ENCODE measurements around the gene CCL19. TPM values are rescaled to one million over a fixed set of nuclear protein-coding genes. Genes with fewer than 3 reads are reported as not detected.

CCL19 gene
- total and polyA plus RNA-seq, 3 experiments from 2014 or later: not detected

DNA sequence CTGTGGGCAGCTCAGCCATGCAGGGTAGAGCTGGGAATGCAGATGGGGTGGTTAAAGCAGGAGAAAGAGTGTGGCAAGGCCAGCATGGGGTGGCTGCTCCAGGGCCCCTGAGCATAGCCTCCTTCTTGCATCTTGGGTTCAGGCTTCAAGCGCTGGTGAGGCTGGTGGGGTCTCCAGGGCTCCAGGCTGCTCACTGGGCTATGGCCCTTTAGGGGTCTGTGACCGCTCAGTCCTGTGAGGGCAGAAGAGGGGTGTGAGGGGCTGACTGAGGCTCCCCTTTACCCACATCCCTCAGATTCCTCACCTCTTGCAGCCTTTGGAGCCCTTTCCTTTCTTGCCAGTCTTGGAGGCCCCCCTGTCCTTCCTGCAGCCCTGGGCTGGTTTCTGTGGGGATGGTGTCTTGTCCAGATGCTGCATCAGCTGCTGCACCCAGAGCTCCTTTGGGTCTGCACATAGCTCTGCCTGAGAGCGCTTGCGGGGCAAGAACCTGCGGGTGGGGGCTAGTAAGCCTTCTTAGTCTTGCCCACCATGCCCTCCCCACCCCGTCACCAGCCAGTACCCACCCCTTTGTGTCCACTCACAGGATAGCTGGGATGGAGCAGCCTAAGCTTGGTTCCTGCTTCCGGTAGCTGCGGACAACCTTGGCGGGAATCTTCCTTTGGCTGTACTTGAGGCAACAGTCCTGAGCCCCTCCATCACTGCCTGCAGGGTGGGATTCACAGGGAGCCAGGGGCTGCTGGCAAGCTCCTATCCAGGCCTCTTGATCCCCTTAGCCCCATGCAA is 18.3 kb upstream of the CCL19 start:
- no peak overlapping the region for H3K27ac ChIP-seq (ENCODE audit: low read depth, low read length)
- no peaks in the 10 kb centered on the region for H3K27me3 ChIP-seq (ENCODE audit: insufficient read depth, low read length, poor library complexity, severe bottlenecking)
- H3K9me3 ChIP-seq (ENCODE audit: low read length): no peaks in the 10 kb centered on the region
- no peaks in the 10 kb centered on the region for H3K4me1 ChIP-seq (ENCODE audit: insufficient read depth, low read length)
- ChIA-PET CTCF (interaction anchor here (1.1 to 5.7 kb wide), 2 partner anchors 7 to 105 kb away, joined by 4 to 30 read pairs; no protein-coding TSS in a partner anchor), POLR2A (no interaction called here)
- Mint-ChIP-seq H3K4me1 (no peaks in the 10 kb centered on the region), H3K4me3 (no peak overlapping the region), H3K36me3 (no peaks in the 10 kb centered on the region), H3K27ac (no peak overlapping the region), H3K27me3 (peaks cover 10 to 17% of the 10 kb centered on the region in 2 donors), H3K9me3 (no peaks in the 10 kb centered on the region)
- H3K4me3 ChIP-seq (ENCODE audit: low read length): no peak overlapping the region
- DNase-seq: no peak
- no peaks in the 10 kb centered on the region for H3K36me3 ChIP-seq (ENCODE audit: insufficient read depth, low read length)

DNA sequence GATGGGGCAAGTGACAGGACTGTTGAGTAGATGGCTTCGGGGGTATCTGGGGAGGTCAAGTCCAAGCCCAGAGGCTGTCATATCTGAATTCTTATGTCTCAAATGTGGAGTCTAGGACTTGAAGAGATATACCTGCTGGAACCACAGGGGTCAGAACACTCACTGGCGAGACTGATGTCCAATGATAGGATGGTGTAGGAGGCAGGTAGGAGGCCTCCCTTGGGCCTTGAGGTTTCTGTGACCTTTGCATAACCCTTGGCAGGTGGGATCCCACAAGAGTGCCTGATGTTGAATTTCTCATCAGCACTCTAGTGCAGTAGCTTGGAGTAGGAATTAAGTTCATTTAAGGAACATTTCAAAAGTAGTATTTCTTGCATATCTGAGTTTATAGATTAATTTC is 16.1 kb upstream of the CCL19 start:
- H3K9me3 ChIP-seq (ENCODE audit: low read length): no peaks in the 10 kb centered on the region
- no peak overlapping the region for H3K4me3 Mint-ChIP-seq
- H3K4me3 ChIP-seq (ENCODE audit: low read length): no peak overlapping the region
- ChIA-PET CTCF (no interaction called here), POLR2A (no interaction called here)
- H3K27ac Mint-ChIP-seq: no peak overlapping the region
- H3K36me3 Mint-ChIP-seq: no peaks in the 10 kb centered on the region
- H3K27me3 Mint-ChIP-seq: peaks cover 3 to 4% of the 10 kb centered on the region in 2 donors
- DNase-seq: no peak
- no peak overlapping the region for H3K27ac ChIP-seq (ENCODE audit: low read depth, low read length)
- no peaks in the 10 kb centered on the region for H3K36me3 ChIP-seq (ENCODE audit: insufficient read depth, low read length)
- H3K4me1 ChIP-seq (ENCODE audit: insufficient read depth, low read length): no peaks in the 10 kb centered on the region
- H3K27me3 ChIP-seq (ENCODE audit: insufficient read depth, low read length, poor library complexity, severe bottlenecking): no peaks in the 10 kb centered on the region
- peaks cover under 1 to 2% (median 1%) of the 10 kb centered on the region in 3 donors for H3K4me1 Mint-ChIP-seq
- H3K9me3 Mint-ChIP-seq: no peaks in the 10 kb centered on the region

DNA sequence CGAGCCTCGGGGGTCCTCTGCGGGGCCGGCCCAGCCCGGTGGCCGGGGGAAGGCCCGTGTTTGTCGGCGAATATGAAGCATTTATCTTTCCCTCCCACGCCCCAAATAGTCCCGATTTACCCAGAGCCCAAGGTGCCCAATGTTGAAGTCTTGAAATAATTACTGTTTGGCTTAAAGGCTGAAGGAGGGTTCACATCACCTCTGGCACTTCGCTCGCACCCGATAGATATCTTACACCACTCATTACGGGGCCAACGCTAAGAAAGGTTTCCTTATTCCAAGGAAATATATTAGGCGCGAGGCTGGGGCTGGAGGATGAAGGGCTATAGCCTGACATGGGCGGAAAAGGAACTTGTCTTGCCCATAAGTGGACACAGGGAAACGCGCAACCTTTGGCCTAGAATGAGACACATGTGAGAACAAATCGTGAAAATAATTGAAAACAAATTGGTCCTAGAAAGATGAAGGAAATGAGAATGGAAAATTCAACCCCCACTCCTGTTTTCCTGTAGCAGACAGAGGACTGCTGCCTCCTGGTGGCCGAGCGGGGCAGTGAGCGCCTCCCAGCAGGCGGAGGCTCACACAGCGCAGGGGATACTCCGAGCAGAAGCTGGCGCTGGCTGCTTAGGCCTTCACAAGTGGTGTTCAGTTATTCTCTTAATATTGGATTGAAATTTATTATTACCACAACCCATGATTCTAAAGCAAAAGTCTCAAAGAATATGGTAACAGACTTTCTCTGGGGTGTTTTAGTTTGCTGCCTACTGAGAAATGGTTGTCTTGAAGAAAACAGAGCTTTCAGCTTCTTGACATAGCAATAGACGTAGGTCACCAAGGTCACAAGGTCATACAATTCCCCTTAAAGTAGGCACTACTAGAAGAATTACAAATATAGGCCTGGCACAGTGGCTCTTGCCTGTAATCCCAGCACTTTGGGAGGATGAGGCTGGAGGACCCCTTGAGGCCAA is 11.0 kb upstream of the CCL19 start:
- H3K27me3 Mint-ChIP-seq: peaks cover 8 to 9% of the 10 kb centered on the region in 2 donors
- POLR2A ChIA-PET: no interaction called here
- peak overlapping the region; percentile 62 for H3K4me3 ChIP-seq (ENCODE audit: low read length)
- H3K9me3 ChIP-seq (ENCODE audit: low read length): no peaks in the 10 kb centered on the region
- CTCF ChIA-PET: interaction anchor here (0.6 to 4.6 kb wide), 24 partner anchors 9 to 1067 kb away, joined by 3 to 32 read pairs (median 5); partner anchors contain the start of genes CCL19, CCL21, CCL27 and DCTN3
- H3K27me3 ChIP-seq (ENCODE audit: insufficient read depth, low read length, poor library complexity, severe bottlenecking): no peaks in the 10 kb centered on the region
- H3K36me3 ChIP-seq (ENCODE audit: insufficient read depth, low read length): no peaks in the 10 kb centered on the region
- peak overlapping the region; percentile 72 to 89 (median 83) for H3K4me3 Mint-ChIP-seq
- peaks cover 9% of the 10 kb centered on the region for H3K4me1 ChIP-seq (ENCODE audit: insufficient read depth, low read length)
- peak overlapping the region in 6 of 8 donors; percentile 10 to 70 (median 51) for H3K27ac Mint-ChIP-seq
- no peaks in the 10 kb centered on the region for H3K36me3 Mint-ChIP-seq
- H3K27ac ChIP-seq (ENCODE audit: low read depth, low read length): no peak overlapping the region
- peaks cover 6 to 16% (median 13%) of the 10 kb centered on the region in 3 donors for H3K4me1 Mint-ChIP-seq
- H3K9me3 Mint-ChIP-seq: no peaks in the 10 kb centered on the region
- DNase-seq: peak; percentile 59 to 84 (median 70)

- H3K27ac ChIP-seq (ENCODE audit: low read depth, low read length): no peak overlapping the region
- H3K4me3 Mint-ChIP-seq: peak overlapping the region in 6 of 7 donors; percentile 33 to 84 (median 72)
- no peaks in the 10 kb centered on the region for H3K36me3 Mint-ChIP-seq
- DNase-seq: peak; percentile 63 to 78 (median 70)
- ChIA-PET CTCF (interaction anchor here (0.8 to 4.6 kb wide), 12 partner anchors 9 to 81 kb away, joined by 3 to 32 read pairs (median 6); partner anchors contain the start of genes CCL21, DCTN3, GALT and SIGMAR1), POLR2A (interaction anchor here (0.7 kb wide), 1 partner anchor 43 kb away, joined by 4 read pairs; no protein-coding TSS in a partner anchor)
- peaks cover 9% of the 10 kb centered on the region for H3K4me1 ChIP-seq (ENCODE audit: insufficient read depth, low read length)
- H3K9me3 Mint-ChIP-seq: no peaks in the 10 kb centered on the region
- peak overlapping the region; percentile 62 for H3K4me3 ChIP-seq (ENCODE audit: low read length)
- H3K9me3 ChIP-seq (ENCODE audit: low read length): no peaks in the 10 kb centered on the region
- peaks cover 8 to 9% of the 10 kb centered on the region in 2 donors for H3K27me3 Mint-ChIP-seq
- no peaks in the 10 kb centered on the region for H3K36me3 ChIP-seq (ENCODE audit: insufficient read depth, low read length)
- no peaks in the 10 kb centered on the region for H3K27me3 ChIP-seq (ENCODE audit: insufficient read depth, low read length, poor library complexity, severe bottlenecking)
- H3K4me1 Mint-ChIP-seq: peaks cover 6 to 16% (median 13%) of the 10 kb centered on the region in 3 donors
- peak overlapping the region in 2 of 8 donors; percentile 5 to 40 for H3K27ac Mint-ChIP-seq
Observed at GRCh38 chr9:34701023-34701768, 10.1 kb upstream of the CCL19 start.

GRCh38 chr9:34694811-34695210 is 3.7 kb upstream of the CCL19 start:
- H3K9me3 ChIP-seq (ENCODE audit: low read length): no peaks in the 10 kb centered on the region
- ChIA-PET CTCF (interaction anchor here (5.0 kb wide), 1 partner anchor 8 kb away, joined by 14 read pairs; no protein-coding TSS in a partner anchor), POLR2A (no interaction called here)
- Mint-ChIP-seq H3K27ac (peak overlapping the region in 1 of 8 donors; percentile 37), H3K4me1 (no peaks in the 10 kb centered on the region), H3K9me3 (no peaks in the 10 kb centered on the region), H3K36me3 (no peaks in the 10 kb centered on the region), H3K27me3 (peaks cover 5 to 10% of the 10 kb centered on the region in 2 donors), H3K4me3 (no peak overlapping the region)
- H3K27me3 ChIP-seq (ENCODE audit: insufficient read depth, low read length, poor library complexity, severe bottlenecking): no peaks in the 10 kb centered on the region
- no peak overlapping the region for H3K27ac ChIP-seq (ENCODE audit: low read depth, low read length)
- H3K4me1 ChIP-seq (ENCODE audit: insufficient read depth, low read length): no peaks in the 10 kb centered on the region
- no peaks in the 10 kb centered on the region for H3K36me3 ChIP-seq (ENCODE audit: insufficient read depth, low read length)
- H3K4me3 ChIP-seq (ENCODE audit: low read length): no peak overlapping the region
- DNase-seq: no peak

DNA sequence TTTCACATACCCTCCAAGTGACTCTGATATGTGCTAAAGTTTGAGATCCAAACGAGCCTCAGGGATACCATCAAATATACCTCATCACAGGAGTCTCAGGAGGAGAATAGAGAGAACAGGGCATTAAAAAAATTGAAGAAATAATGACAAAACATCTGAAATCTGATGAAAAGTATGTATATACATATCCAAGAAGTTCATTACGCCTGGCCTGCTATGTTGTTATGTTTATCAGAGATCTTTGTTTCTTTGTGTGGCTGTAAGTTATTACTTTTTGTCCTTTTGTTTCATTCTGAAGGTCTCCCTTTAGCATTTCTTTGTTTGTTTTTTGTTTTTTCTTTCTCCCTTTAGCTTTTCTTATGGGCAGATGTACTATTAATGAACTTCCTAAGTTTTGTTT is 2.5 kb upstream of the CCL19 start:
- Mint-ChIP-seq H3K9me3 (no peaks in the 10 kb centered on the region), H3K27me3 (peaks cover 3 to 11% of the 10 kb centered on the region in 2 donors), H3K36me3 (no peaks in the 10 kb centered on the region), H3K27ac (no peak overlapping the region), H3K4me3 (no peak overlapping the region), H3K4me1 (no peaks in the 10 kb centered on the region)
- CTCF ChIA-PET: interaction anchor here (5.0 kb wide), 1 partner anchor 9 kb away, joined by 14 read pairs; no protein-coding TSS in a partner anchor
- Histone ChIP-seq H3K9me3 (ENCODE audit: low read length) (no peaks in the 10 kb centered on the region), H3K27me3 (ENCODE audit: insufficient read depth, low read length, poor library complexity, severe bottlenecking) (no peaks in the 10 kb centered on the region), H3K4me1 (ENCODE audit: insufficient read depth, low read length) (no peaks in the 10 kb centered on the region), H3K4me3 (ENCODE audit: low read length) (no peak overlapping the region), H3K36me3 (ENCODE audit: insufficient read depth, low read length) (no peaks in the 10 kb centered on the region), H3K27ac (ENCODE audit: low read depth, low read length) (no peak overlapping the region)
- POLR2A ChIA-PET: no interaction called here
- DNase-seq: no peak

GRCh38 chr9:34691936-34692315 is 850 bp upstream of the CCL19 start:
- H3K27ac Mint-ChIP-seq: no peak overlapping the region
- no peaks in the 10 kb centered on the region for H3K9me3 ChIP-seq (ENCODE audit: low read length)
- no peaks in the 10 kb centered on the region for H3K4me1 Mint-ChIP-seq
- no peaks in the 10 kb centered on the region for H3K9me3 Mint-ChIP-seq
- POLR2A ChIA-PET: no interaction called here
- no peaks in the 10 kb centered on the region for H3K4me1 ChIP-seq (ENCODE audit: insufficient read depth, low read length)
- DNase-seq: no peak
- H3K27me3 ChIP-seq (ENCODE audit: insufficient read depth, low read length, poor library complexity, severe bottlenecking): no peaks in the 10 kb centered on the region
- no peaks in the 10 kb centered on the region for H3K36me3 ChIP-seq (ENCODE audit: insufficient read depth, low read length)
- H3K27me3 Mint-ChIP-seq: peaks cover 3 to 20% of the 10 kb centered on the region in 2 donors
- no peak overlapping the region for H3K4me3 ChIP-seq (ENCODE audit: low read length)
- CTCF ChIA-PET: interaction anchor here (1.4 to 5.0 kb wide), 3 partner anchors 9 to 46 kb away, joined by 4 to 14 read pairs (median 9); partner anchors contain the start of gene GALT
- H3K36me3 Mint-ChIP-seq: no peaks in the 10 kb centered on the region
- no peak overlapping the region for H3K27ac ChIP-seq (ENCODE audit: low read depth, low read length)
- H3K4me3 Mint-ChIP-seq: no peak overlapping the region
